ENCODE results near the gene CTNNA3.

Gene CTNNA3

DNA sequence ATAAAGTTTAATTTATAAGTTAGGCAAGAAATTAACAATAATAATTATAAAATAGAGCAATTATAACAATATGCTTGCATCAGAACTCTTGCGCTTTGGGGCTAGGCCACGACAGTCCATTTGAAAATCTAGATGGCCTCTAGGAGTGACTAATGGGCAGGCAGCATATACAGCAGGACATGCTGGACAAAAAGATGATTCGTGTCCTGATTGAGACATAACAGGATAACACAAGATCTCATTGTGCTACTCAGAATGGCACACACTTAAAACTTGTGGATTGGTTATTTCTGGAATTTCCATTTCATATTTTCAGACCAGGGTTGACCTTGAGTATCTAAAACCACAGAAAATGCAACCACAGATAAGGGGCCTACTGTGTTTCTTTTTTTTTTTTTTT is 27.5 kb downstream of the CTNNA3 start:
- DNase-seq: no peak
- in situ Hi-C loops (cut with MboI; ENCODE audit: low pct_unique_long_range_greater_than_20kb, low sequenced_read_pairs): no loop called here

- in situ Hi-C loops (cut with MboI; ENCODE audit: low pct_unique_long_range_greater_than_20kb, low sequenced_read_pairs): no loop called here
These were observed 29.0 kb downstream of the CTNNA3 start for GRCh38 chr10:67667035-67667425.

GRCh38 chr10:67666416-67667034 is 29.5 kb downstream of the CTNNA3 start:
- peak; percentile 56 for DNase-seq
- in situ Hi-C loops (cut with MboI; ENCODE audit: low pct_unique_long_range_greater_than_20kb, low sequenced_read_pairs): no loop called here

More at GRCh38 chr10:67667035-67667425, 29.0 kb downstream of the CTNNA3 start:
- DNase-seq: no peak

GRCh38 chr10:67665491-67665890 is 30.5 kb downstream of the CTNNA3 start:
- in situ Hi-C loops (cut with MboI; ENCODE audit: low pct_unique_long_range_greater_than_20kb, low sequenced_read_pairs): no loop called here
- DNase-seq: no peak

GRCh38 chr10:67664942-67665341 is 31.1 kb downstream of the CTNNA3 start:
- DNase-seq: no peak
- in situ Hi-C loops (cut with MboI; ENCODE audit: low pct_unique_long_range_greater_than_20kb, low sequenced_read_pairs): no loop called here

- in situ Hi-C loops (cut with MboI; ENCODE audit: low pct_unique_long_range_greater_than_20kb, low sequenced_read_pairs): no loop called here
- no peak for DNase-seq
These were observed 32.4 kb downstream of the CTNNA3 start for GRCh38 chr10:67663449-67664087.

- no peak for DNase-seq
- in situ Hi-C loops (cut with MboI; ENCODE audit: low pct_unique_long_range_greater_than_20kb, low sequenced_read_pairs): no loop called here
These were observed 33.6 kb downstream of the CTNNA3 start for GRCh38 chr10:67662415-67662814.

DNA sequence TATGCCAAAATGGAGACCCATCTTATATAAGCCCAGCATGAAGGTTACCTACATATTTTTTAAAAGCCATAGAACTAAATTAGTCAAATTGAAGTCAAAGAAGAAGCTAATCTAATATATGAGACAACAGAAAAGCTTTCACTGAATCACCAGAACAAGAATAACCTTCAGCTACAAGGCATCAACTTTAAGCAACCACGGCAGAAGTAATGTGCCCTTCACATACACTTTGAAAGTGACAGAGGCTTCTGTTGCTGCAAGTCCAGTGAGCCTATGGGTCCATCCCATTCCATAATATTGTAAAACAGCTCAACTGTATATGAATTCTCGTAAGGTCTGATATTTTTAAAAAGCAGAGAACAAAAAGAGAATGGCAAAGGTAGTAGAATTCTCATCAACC is 36.5 kb downstream of the CTNNA3 start:
- in situ Hi-C loops (cut with MboI; ENCODE audit: low pct_unique_long_range_greater_than_20kb, low sequenced_read_pairs): no loop called here
- DNase-seq: no peak

DNA sequence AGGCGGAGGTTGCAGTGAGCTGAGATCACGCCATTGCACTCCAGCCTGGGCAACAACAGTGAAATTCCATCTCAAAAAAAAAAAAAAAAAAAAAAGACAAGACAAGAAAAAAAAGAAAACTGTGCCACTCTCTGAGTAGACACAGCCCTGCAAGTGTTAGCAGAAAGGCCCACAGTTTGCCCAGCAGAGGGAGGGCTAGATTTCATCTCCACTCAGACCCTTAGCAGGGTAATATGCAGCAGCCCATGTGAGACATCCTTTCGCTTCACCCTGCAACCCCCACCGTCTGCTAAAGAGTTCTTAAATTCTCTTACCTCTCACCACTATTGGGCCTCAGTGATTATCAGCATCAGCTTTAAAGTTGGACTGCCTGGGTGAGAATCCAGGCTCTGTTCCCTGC is 38.2 kb downstream of the CTNNA3 start:
- in situ Hi-C loops (cut with MboI; ENCODE audit: low pct_unique_long_range_greater_than_20kb, low sequenced_read_pairs): no loop called here
- DNase-seq: no peak

GRCh38 chr10:67650558-67650957 is 45.4 kb downstream of the CTNNA3 start:
- DNase-seq: no peak
- in situ Hi-C loops (cut with MboI; ENCODE audit: low pct_unique_long_range_greater_than_20kb, low sequenced_read_pairs): no loop called here

- in situ Hi-C loops (cut with MboI; ENCODE audit: low pct_unique_long_range_greater_than_20kb, low sequenced_read_pairs): no loop called here
These were observed 47.3 kb downstream of the CTNNA3 start for GRCh38 chr10:67648613-67649229.

DNA sequence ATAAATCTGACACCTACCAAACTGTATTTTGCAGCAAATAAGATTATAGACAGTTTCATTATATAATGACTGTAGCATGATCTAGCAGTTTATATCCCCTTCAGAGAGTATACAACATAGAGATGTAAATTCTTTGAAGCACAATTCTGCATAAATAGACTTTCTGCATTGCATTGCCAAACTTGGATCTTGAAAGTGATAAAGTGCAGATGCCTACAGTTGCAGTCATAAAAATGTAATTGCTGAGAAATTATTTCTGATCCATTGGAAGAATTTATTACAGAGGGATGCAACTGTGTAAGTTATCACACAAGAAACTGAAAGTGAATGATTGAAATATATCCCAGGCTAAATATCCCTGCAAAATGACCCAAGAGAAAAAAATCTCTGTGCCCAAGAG is 65.1 kb downstream of the CTNNA3 start:
- no peak for DNase-seq

More at GRCh38 chr10:67648613-67649229, 47.3 kb downstream of the CTNNA3 start:
- DNase-seq: no peak

DNA sequence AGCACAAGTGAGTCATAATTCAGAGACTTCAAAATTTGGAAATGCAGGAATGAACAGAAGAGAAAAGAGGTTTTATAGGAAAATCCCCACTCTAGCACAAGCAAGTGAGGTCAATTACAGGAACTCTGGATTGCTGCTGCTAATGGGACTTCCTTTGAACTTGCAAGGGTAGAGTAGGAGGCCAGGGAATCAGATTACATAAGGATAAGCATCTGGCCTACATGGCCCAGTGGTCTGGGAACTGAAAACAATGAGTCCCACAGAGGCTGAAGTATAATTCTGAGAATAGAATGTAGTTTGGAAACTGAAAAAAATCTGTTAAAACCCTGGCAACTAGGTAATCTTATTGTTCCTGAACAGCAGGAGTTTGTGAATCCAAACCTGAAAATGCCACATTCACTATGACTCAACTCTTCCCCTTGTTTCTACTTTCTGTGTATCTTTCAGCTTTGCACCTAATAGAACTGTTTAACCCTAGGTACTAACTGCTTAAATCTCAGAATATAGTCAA is 66.5 kb downstream of the CTNNA3 start:
- in situ Hi-C loops (cut with MboI; ENCODE audit: low pct_unique_long_range_greater_than_20kb, low sequenced_read_pairs): no loop called here
- DNase-seq: no peak

More for the DNA sequence above, 65.1 kb downstream of the CTNNA3 start:
- in situ Hi-C loops (cut with MboI; ENCODE audit: low pct_unique_long_range_greater_than_20kb, low sequenced_read_pairs): no loop called here

GRCh38 chr10:67622984-67623383 is 73.0 kb downstream of the CTNNA3 start:
- in situ Hi-C loops (cut with MboI; ENCODE audit: low pct_unique_long_range_greater_than_20kb, low sequenced_read_pairs): no loop called here
- no peak for DNase-seq

GRCh38 chr10:67622511-67622910 is 73.5 kb downstream of the CTNNA3 start:
- no peak for DNase-seq
- in situ Hi-C loops (cut with MboI; ENCODE audit: low pct_unique_long_range_greater_than_20kb, low sequenced_read_pairs): no loop called here

DNA sequence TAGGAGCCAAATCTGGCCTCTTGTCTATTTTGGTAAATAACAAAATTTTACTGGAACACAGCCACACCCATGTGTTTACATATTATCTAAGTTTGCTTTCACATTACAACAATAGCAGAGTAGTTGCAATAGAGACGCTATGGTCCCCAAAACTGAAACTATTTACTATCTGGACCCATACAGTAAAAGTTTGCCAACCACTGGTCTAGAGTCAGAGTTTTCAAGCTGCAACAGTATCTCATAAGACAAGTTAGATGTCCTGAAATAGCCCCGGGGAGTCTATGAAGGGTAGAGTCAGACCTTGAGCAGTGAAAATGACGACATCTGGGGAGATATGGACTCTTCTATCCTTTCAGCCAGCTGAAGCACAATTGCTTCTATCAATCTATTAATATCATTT is 74.2 kb downstream of the CTNNA3 start:
- in situ Hi-C loops (cut with MboI; ENCODE audit: low pct_unique_long_range_greater_than_20kb, low sequenced_read_pairs): no loop called here
- DNase-seq: no peak

DNA sequence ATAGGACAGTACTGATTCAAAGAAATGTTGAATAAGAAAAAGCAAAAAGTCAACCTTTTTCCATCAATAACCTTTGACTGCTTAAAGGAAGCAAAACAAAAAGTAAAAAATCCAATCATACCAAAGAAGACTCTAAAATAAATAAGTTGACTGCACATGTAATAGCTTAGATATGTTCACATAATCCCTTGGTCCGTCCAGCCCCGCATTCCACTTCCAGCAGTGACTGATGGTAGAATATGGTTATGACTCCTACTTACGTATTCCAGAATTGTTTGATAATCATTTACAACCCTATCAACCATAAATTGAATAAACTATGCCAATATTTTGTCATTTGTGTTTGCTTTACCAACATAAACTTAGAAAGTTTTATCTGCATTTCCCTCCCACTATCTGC is 77.9 kb downstream of the CTNNA3 start:
- DNase-seq: no peak
- in situ Hi-C loops (cut with MboI; ENCODE audit: low pct_unique_long_range_greater_than_20kb, low sequenced_read_pairs): no loop called here

GRCh38 chr10:67612577-67613537 is 83.1 kb downstream of the CTNNA3 start:
- in situ Hi-C loops (cut with MboI; ENCODE audit: low pct_unique_long_range_greater_than_20kb, low sequenced_read_pairs): no loop called here
- peak; percentile 13 for DNase-seq

DNA sequence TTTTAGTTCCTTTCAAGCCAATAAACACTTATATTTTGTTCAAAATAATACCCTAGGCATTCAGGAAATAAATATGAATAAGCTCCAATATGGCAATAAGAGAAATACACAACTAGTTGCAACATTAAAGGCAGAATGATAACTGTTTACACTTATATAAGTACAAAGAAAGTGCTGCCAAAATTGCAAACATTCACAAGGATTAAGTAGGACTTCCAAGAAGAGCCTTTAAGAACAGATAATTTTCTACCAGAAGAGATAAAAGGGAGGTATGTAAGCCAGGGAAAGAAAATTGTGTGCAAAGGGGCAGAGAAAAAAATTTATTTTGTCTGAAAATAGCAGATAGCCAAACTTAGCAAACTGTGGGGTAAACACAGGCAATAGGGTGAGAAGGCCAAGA is 83.8 kb downstream of the CTNNA3 start:
- DNase-seq: no peak
- in situ Hi-C loops (cut with MboI; ENCODE audit: low pct_unique_long_range_greater_than_20kb, low sequenced_read_pairs): no loop called here

Measured in KBM-7 (cell line).